Measurements from ENCODE around the gene SPOCD1. TPM values are rescaled to one million over a fixed set of nuclear protein-coding genes. Genes with fewer than 3 reads are reported as not detected.
A peak's percentile ranks its signal among the peaks of the same experiment; 100 is the strongest.

The SPOCD1 gene
- total RNA-seq, 1 donor from 2014 or later, result not detected

DNA sequence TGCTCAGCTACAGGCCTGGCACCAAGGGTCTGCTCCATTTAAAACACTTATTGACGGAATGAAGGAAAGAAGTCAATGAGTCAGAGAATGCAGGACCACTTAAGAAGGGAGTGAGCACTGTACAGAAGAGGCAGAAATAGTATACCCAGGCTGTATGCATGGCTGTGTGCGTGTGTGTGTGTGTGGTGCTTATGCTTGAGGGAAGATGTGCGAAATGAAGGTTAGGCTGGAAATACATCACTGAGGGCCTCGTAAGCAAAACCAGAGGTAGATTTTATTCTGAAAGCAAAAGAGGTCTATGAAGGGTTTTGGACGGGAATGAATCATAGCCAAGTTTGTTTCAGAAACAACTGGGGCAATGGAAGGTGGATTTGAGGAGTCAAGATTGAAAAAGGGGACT lies 42.0 kb downstream of the SPOCD1 start:
- TF ChIP-seq, protein P1, sequence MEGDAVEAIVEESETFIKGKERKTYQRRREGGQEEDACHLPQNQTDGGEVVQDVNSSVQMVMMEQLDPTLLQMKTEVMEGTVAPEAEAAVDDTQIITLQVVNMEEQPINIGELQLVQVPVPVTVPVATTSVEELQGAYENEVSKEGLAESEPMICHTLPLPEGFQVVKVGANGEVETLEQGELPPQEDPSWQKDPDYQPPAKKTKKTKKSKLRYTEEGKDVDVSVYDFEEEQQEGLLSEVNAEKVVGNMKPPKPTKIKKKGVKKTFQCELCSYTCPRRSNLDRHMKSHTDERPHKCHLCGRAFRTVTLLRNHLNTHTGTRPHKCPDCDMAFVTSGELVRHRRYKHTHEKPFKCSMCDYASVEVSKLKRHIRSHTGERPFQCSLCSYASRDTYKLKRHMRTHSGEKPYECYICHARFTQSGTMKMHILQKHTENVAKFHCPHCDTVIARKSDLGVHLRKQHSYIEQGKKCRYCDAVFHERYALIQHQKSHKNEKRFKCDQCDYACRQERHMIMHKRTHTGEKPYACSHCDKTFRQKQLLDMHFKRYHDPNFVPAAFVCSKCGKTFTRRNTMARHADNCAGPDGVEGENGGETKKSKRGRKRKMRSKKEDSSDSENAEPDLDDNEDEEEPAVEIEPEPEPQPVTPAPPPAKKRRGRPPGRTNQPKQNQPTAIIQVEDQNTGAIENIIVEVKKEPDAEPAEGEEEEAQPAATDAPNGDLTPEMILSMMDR (IDR thresholded peaks at IDR 0.05; ENCODE audit: borderline replicate concordance), result no peak
- Histone ChIP-seq H3K4me1 (peaks cover 27% of the 10 kb centered on the region), H3K9me3 (replicated peaks) (no peaks in the 10 kb centered on the region), H3K27me3 (ENCODE audit: low read depth) (peaks cover 87% of the 10 kb centered on the region), H3K27ac (replicated peaks) (no peak overlapping the region), H3K4me3 (no peak overlapping the region), H3K36me3 (no peaks in the 10 kb centered on the region)
- DNase-seq, result no peak
- intact Hi-C loops (cut with micrococcal nuclease), result no loop called here

DNA sequence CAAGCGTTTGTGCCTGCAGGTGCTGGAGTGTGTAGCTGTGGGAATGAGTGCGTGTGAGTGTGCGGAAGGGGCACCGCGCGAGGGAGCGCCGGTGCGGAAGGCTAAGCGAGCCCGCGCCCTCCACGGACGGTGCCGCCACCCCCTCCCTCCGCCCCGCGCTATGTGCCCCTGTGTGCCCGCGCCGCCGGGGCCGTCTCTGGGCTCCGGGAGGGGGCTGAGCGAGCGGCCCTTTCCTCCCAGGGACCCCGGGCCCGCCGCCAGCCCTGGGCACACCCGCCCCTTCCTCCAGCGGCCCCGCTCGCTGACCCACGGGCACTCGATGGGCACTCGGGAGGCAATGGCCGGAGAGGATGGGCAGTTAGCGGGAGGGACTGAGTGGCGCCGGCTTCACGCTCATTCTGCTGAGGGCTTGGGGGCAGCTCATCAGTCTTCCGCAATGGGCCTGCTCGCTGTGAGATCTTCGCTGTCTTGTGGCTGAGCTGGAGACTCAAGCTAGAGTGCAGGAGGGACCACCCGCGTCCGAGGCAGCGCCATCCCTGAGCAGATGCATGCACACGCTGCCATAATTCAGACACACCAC lies 43.1 kb downstream of the SPOCD1 start:
- DNase-seq, result no peak
- Histone ChIP-seq H3K4me3 (peak overlapping the region; percentile 46), H3K9me3 (replicated peaks) (no peaks in the 10 kb centered on the region), H3K36me3 (no peaks in the 10 kb centered on the region), H3K27me3 (ENCODE audit: low read depth) (peaks cover 86% of the 10 kb centered on the region), H3K27ac (replicated peaks) (no peak overlapping the region), H3K4me1 (peaks cover 27% of the 10 kb centered on the region)
- intact Hi-C loops (cut with micrococcal nuclease), result no loop called here
- TF ChIP-seq, protein P1 (IDR thresholded peaks at IDR 0.05; ENCODE audit: borderline replicate concordance), result no peak

DNA sequence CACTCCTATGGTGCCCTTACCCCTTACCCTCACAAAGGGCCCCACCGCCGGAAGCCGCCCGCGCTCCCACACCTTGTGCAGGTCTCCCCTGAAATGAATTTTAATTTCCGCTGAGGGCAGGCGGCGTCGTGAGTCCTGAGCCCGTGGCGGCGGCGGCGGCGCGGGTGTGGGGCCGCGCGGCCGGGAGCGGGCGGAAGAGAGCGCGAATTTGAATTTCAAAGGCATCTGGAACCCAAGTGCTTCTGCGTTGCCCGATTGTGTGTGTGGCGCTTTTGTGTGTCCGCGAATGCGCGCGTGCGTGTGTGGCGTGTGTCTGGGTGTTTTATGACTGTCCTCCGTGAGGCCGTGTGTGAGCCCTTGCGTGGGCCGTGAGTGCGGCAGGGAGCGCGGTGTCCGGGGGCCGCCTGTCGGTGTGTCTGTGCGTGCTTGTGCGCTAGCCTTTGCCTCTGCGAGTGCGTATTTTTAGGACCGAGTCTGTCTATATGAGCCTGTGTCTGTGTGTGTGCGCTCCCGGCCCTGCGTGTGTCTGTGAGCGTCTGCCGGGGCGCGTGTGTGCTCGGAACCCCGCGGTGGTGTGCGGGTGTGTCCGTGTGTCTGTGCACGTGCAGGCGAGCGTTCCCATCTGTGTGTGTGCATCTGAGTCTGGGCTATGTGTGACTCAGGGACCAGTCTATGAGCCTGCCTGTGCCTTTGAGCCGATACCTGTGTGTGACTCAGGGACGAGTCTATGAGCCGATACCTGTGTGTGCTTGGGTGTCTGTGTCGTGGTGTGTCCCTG lies 43.7 kb downstream of the SPOCD1 start:
- Histone ChIP-seq H3K4me3 (peak overlapping the region; percentile 46), H3K27me3 (ENCODE audit: low read depth) (peaks cover 86% of the 10 kb centered on the region), H3K27ac (replicated peaks) (no peak overlapping the region), H3K36me3 (no peaks in the 10 kb centered on the region), H3K9me3 (replicated peaks) (no peaks in the 10 kb centered on the region), H3K4me1 (peaks cover 27% of the 10 kb centered on the region)
- intact Hi-C loops (cut with micrococcal nuclease), result no loop called here
- DNase-seq, result no peak
- TF ChIP-seq, protein P1 (IDR thresholded peaks at IDR 0.05; ENCODE audit: borderline replicate concordance), result no peak

DNA sequence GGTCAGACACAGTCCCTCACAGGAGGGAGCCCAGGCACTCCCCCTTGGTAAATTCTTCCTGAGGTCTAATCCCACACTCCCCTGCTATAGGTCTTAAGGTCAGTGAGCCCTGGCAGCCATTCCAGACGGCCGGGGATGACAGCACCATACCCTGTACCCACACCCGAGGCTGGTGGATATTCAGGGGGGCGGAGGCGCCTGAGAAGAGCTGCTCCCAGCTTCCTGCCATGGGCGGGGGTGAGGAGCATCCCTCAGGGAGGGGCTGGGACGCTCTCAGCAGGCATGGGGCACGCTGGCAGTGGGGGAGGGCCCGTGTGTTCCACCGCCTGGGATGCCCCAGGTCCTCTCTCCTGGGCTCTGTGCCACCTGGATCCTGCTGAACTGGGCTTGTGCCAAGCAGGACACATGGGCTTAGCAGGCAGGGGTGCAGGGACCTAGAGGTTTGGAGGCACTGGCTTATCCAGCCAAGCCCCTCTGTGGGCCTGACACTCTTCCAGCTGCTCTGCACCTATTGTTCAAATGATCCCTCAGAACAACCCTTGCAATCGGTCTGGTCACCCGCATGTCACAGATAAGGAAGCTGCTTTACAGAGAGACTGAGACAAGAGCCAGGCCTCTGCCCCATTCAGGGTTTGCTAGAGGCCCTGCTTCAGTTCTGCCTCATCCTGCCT lies 46.0 kb downstream of the SPOCD1 start:
- Histone ChIP-seq H3K4me1 (peaks cover 29% of the 10 kb centered on the region), H3K27me3 (ENCODE audit: low read depth) (peaks cover 86% of the 10 kb centered on the region), H3K4me3 (no peak overlapping the region), H3K27ac (replicated peaks) (no peak overlapping the region), H3K9me3 (replicated peaks) (no peaks in the 10 kb centered on the region), H3K36me3 (no peaks in the 10 kb centered on the region)
- TF ChIP-seq, protein P1 (IDR thresholded peaks at IDR 0.05; ENCODE audit: borderline replicate concordance), result no peak
- intact Hi-C loops (cut with micrococcal nuclease), result no loop called here
- DNase-seq, result peak; percentile 67

GRCh38 chr1:31768939-31769704 lies 46.7 kb downstream of the SPOCD1 start:
- H3K4me1 ChIP-seq, result peaks cover 35% of the 10 kb centered on the region
- DNase-seq, result no peak
- TF ChIP-seq, protein P1 (IDR thresholded peaks at IDR 0.05; ENCODE audit: borderline replicate concordance), result no peak
- intact Hi-C loops (cut with micrococcal nuclease), result no loop called here
- H3K27ac ChIP-seq (replicated peaks), result no peak overlapping the region
- no peaks in the 10 kb centered on the region for H3K9me3 ChIP-seq (replicated peaks)
- no peaks in the 10 kb centered on the region for H3K36me3 ChIP-seq
- H3K4me3 ChIP-seq, result no peak overlapping the region
- peaks cover 84% of the 10 kb centered on the region for H3K27me3 ChIP-seq (ENCODE audit: low read depth)

Measured in left ventricle myocardium inferior (tissue), 1 donor.